Measurements from ENCODE around the gene POU2F3. TPM values are rescaled to one million over a fixed set of nuclear protein-coding genes. Genes with fewer than 3 reads are reported as not detected.

POU2F3 gene
- total and polyA plus RNA-seq, 2 of the 8 experiments (the other 6 are each of a cell fraction or from before 2014, with no cell fraction given), result 1.0 to 2.1 TPM

- TF ChIP-seq, protein P1, sequence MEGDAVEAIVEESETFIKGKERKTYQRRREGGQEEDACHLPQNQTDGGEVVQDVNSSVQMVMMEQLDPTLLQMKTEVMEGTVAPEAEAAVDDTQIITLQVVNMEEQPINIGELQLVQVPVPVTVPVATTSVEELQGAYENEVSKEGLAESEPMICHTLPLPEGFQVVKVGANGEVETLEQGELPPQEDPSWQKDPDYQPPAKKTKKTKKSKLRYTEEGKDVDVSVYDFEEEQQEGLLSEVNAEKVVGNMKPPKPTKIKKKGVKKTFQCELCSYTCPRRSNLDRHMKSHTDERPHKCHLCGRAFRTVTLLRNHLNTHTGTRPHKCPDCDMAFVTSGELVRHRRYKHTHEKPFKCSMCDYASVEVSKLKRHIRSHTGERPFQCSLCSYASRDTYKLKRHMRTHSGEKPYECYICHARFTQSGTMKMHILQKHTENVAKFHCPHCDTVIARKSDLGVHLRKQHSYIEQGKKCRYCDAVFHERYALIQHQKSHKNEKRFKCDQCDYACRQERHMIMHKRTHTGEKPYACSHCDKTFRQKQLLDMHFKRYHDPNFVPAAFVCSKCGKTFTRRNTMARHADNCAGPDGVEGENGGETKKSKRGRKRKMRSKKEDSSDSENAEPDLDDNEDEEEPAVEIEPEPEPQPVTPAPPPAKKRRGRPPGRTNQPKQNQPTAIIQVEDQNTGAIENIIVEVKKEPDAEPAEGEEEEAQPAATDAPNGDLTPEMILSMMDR (IDR thresholded peaks at IDR 0.05; ENCODE audit: control extremely low read depth in 1 of 3, insufficient read depth in 1 of 3, low read depth in 1 of 3, low read length in 3 of 3), result peak; percentile 96 to 100 (median 100)
- TF ChIP-seq CHD7 (IDR thresholded peaks at IDR 0.05; ENCODE audit: insufficient replicate concordance, low read length) (no peak), JUND (IDR thresholded peaks at IDR 0.05; ENCODE audit: low read length) (0 out of 2 replicates have a peak, but pooled peaks have one; percentile 34), RAD21 (IDR thresholded peaks at IDR 0.05 in 1 of 2, conservative IDR thresholded peaks at IDR 0.05 in 1 of 2; ENCODE audit: low read depth in 2 of 2, low read length in 2 of 2) (peak; percentile 87 to 92), CEBPB (IDR thresholded peaks at IDR 0.05; ENCODE audit: low read depth, low read length) (no peak), NANOG (IDR thresholded peaks at IDR 0.05; ENCODE audit: insufficient read depth, low read depth, low read length, poor library complexity, severe bottlenecking) (no peak)
Observed at GRCh38 chr11:120303004-120303637, 63.2 kb downstream of the POU2F3 start (continued).
